Keratinocyte (primary cell): ENCODE measurements around the gene SPTLC3.

Experiments
- CTCF ChIP-seq, 3 experiments: IDR thresholded peaks in 1 of 3; conservative IDR thresholded peaks in 1 of 3; optimal IDR thresholded peaks in 1 of 3; 2 replicates in 2 of 3; 3 replicates in 1 of 3; pipeline versions ENCODE3 to v1.5.1; 2011; ENCODE audit warnings: low read length in 3 of 3, mild to moderate bottlenecking in 3 of 3, moderate library complexity in 2 of 3, control low read depth in 1 of 3, inconsistent platforms in 1 of 3; ENCODE audit not compliant: insufficient read depth in 2 of 3; ENCODE audit errors: extremely low read depth in 1 of 3
- EZH2 ChIP-seq: IDR thresholded peaks from one replicate; pipeline ENCODE4 v1.6.1; 2012; ENCODE audit warnings: inconsistent platforms, mild to moderate bottlenecking, low read length, moderate library complexity

DNA sequence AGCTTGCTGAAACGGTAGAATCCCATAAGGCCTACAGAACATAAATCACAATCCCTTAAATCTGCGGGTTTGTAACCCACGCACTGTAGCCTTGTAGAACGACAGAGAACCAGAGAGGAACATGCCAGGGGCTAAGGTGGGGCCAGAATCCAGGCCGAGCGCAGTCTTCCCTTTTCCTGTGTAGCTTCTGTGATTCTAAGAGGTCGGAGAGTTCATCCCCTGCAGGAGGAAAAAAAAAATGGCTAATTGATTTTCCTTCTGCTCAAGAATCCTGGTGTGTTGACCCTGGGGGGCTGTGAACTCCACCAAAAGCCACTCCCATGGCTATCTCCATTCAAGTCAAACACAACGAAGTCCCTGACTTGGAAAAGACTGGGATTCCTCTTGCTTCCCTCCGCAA is 96.3 kb downstream of the SPTLC3 start:
- TF ChIP-seq CTCF (optimal IDR thresholded peaks at IDR 0.05 in 1 of 3, IDR thresholded peaks at IDR 0.05 in 1 of 3, conservative IDR thresholded peaks at IDR 0.05 in 1 of 3; ENCODE audit: extremely low read depth in 1 of 3, insufficient read depth in 2 of 3, low read length in 3 of 3) (no peak), EZH2 (no peak)
